Trophoblast cell (in vitro differentiated cells and primary cell): ENCODE results near the gene ITGA4.
"Not testable (repeated sequence)": the region's sequence is repeated elsewhere in the genome, so short reads cannot be mapped to it uniquely, and the experiment has no call there.

Source experiments
- DNase-seq, 2 donors: peaks; one replicate each; pipeline ENCODE4 v3.0.0-alpha.2; 2016
- H2AFZ ChIP-seq: 2 replicates; pipeline ENCODE4 v1.6.1; 2013; ENCODE audit warnings: low read length, moderate library complexity, mild to moderate bottlenecking; ENCODE audit not compliant: insufficient read depth, poor library complexity
- H2AK5ac ChIP-seq: 2 replicates; pipeline ENCODE4 v1.6.1; 2013; ENCODE audit warnings: mild to moderate bottlenecking, low read length
- H2BK120ac ChIP-seq: 2 replicates; pipeline ENCODE4 v1.6.1; 2013; ENCODE audit warnings: low read length, mild to moderate bottlenecking, moderate library complexity; ENCODE audit not compliant: insufficient read depth, poor library complexity
- H2BK12ac ChIP-seq: 2 replicates; pipeline ENCODE4 v1.6.1; 2013; ENCODE audit warnings: mild to moderate bottlenecking, low read length, moderate library complexity
- H2BK5ac ChIP-seq: 2 replicates; pipeline ENCODE4 v1.6.1; 2013; ENCODE audit warnings: low read length, low read depth, moderate library complexity, mild to moderate bottlenecking; ENCODE audit not compliant: poor library complexity
- H3K14ac ChIP-seq: 2 replicates; pipeline ENCODE4 v1.6.1; 2013; ENCODE audit warnings: mild to moderate bottlenecking, low read length
- H3K18ac ChIP-seq: 2 replicates; pipeline ENCODE4 v1.6.1; 2013; ENCODE audit warnings: mild to moderate bottlenecking, low read length
- H3K23ac ChIP-seq: 2 replicates; pipeline ENCODE4 v1.6.1; 2013; ENCODE audit warnings: low read length
- H3K27ac ChIP-seq: 2 replicates; pipeline ENCODE4 v1.5.1; 2013; ENCODE audit warnings: low read depth, mild to moderate bottlenecking, inconsistent platforms, low read length, moderate library complexity
- H3K27me3 ChIP-seq: 2 replicates; pipeline ENCODE4 v1.6.1; 2013; ENCODE audit warnings: inconsistent platforms, mild to moderate bottlenecking, low read length, moderate library complexity; ENCODE audit not compliant: insufficient read depth
- H3K36me3 ChIP-seq, 2 experiments: 1 replicate in 1 of 2; 2 replicates in 1 of 2; pipeline ENCODE4 v1.6.1; 2013; ENCODE audit warnings: low read length in 2 of 2, mild to moderate bottlenecking in 2 of 2, moderate library complexity in 1 of 2; ENCODE audit not compliant: insufficient read depth in 2 of 2, control insufficient read depth in 1 of 2
- H3K4ac ChIP-seq: 2 replicates; pipeline ENCODE4 v1.6.1; 2013; ENCODE audit warnings: low read depth, mild to moderate bottlenecking, low read length, moderate library complexity
- H3K4me1 ChIP-seq, 2 experiments: 1 replicate in 1 of 2; 2 replicates in 1 of 2; pipeline ENCODE4 v1.6.1; 2013; ENCODE audit warnings: low read length in 2 of 2, mild to moderate bottlenecking in 2 of 2, moderate library complexity in 1 of 2; ENCODE audit not compliant: insufficient read depth in 2 of 2, control insufficient read depth in 1 of 2
- H3K4me2 ChIP-seq: 2 replicates; pipeline ENCODE4 v1.6.1; 2013; ENCODE audit warnings: inconsistent platforms, mild to moderate bottlenecking, low read length, moderate library complexity
- H3K4me3 ChIP-seq: 2 replicates; pipeline ENCODE4 v1.5.1; 2013; ENCODE audit warnings: mild to moderate bottlenecking, low read depth, low read length, inconsistent platforms
- H3K79me1 ChIP-seq: one replicate; pipeline ENCODE4 v1.6.1; 2013; ENCODE audit warnings: low read length
- H3K79me2 ChIP-seq: 2 replicates; pipeline ENCODE4 v1.6.1; 2013; ENCODE audit warnings: low read length, mild to moderate bottlenecking; ENCODE audit not compliant: control insufficient read depth, insufficient read depth, poor library complexity
- H3K9ac ChIP-seq: 2 replicates; pipeline ENCODE4 v1.6.1; 2013; ENCODE audit warnings: mild to moderate bottlenecking, low read length
- H3K9me3 ChIP-seq: 2 replicates; pipeline ENCODE4 v1.6.1; 2013; ENCODE audit warnings: low read depth, mild to moderate bottlenecking, control low read depth, inconsistent platforms, low read length; ENCODE audit not compliant: insufficient read depth
- H4K12ac ChIP-seq: 2 replicates; pipeline ENCODE4 v1.6.1; 2013; ENCODE audit warnings: low read depth, mild to moderate bottlenecking, low read length, moderate library complexity
- H4K8ac ChIP-seq: 2 replicates; pipeline ENCODE4 v1.6.1; 2013; ENCODE audit warnings: low read depth, mild to moderate bottlenecking, low read length, moderate library complexity
- H4K91ac ChIP-seq: one replicate; pipeline ENCODE4 v1.6.1; 2013; ENCODE audit warnings: low read depth, mild to moderate bottlenecking, low read length, moderate library complexity
- WGBS: extraction: QIAGEN DNeasy Blood & Tissue Kit; methylation state at CpG from one replicate; pipeline ENCODE4 v1.1.7; 2013; ENCODE audit warnings: missing lambda C conversion rate; ENCODE audit not compliant: insufficient read length, insufficient coverage; ENCODE audit errors: extremely low coverage; 5-methylcytosine and 5-hydroxymethylcytosine counted together

ITGA4 gene

GRCh38 chr2:181440919-181441318 is 16.3 kb upstream of the ITGA4 start:
- Histone ChIP-seq H3K27ac (no peak overlapping the region), H3K9ac (no peak overlapping the region), H3K9me3 (no peaks in the 10 kb centered on the region), H4K8ac (no peak overlapping the region), H3K14ac (no peak overlapping the region), H2AK5ac (no peak overlapping the region), H3K4me1 (no peaks in the 10 kb centered on the region), H3K27me3 (no peaks in the 10 kb centered on the region), H3K18ac (no peak overlapping the region), H3K36me3 (no peaks in the 10 kb centered on the region), H2BK5ac (no peak overlapping the region), H2BK12ac (no peak overlapping the region), H2BK120ac (no peak overlapping the region), H4K12ac (no peak overlapping the region), H3K79me2 (no peaks in the 10 kb centered on the region), H3K4me3 (no peak overlapping the region), H3K23ac (no peak overlapping the region), H2AFZ (no peak overlapping the region), H4K91ac (no peak overlapping the region), H3K4me2 (no peak overlapping the region), H3K4ac (no peak overlapping the region), H3K79me1 (no peaks in the 10 kb centered on the region)
- WGBS, result no CpG with 5 or more reads among the region's 3 CpGs
- DNase-seq, result no peak

GRCh38 chr2:181441670-181442069 is 15.5 kb upstream of the ITGA4 start:
- Histone ChIP-seq H3K4ac (no peak overlapping the region), H2BK5ac (no peak overlapping the region), H3K23ac (no peak overlapping the region), H2BK12ac (no peak overlapping the region), H3K36me3 (no peaks in the 10 kb centered on the region), H3K4me1 (no peaks in the 10 kb centered on the region), H2BK120ac (no peak overlapping the region), H2AFZ (no peak overlapping the region), H3K27ac (no peak overlapping the region), H3K9ac (no peak overlapping the region), H4K91ac (no peak overlapping the region), H3K27me3 (no peaks in the 10 kb centered on the region), H3K79me2 (no peaks in the 10 kb centered on the region), H3K79me1 (no peaks in the 10 kb centered on the region), H4K12ac (no peak overlapping the region), H3K14ac (no peak overlapping the region), H3K4me3 (no peak overlapping the region), H3K9me3 (no peaks in the 10 kb centered on the region), H3K18ac (no peak overlapping the region), H2AK5ac (no peak overlapping the region), H3K4me2 (no peak overlapping the region), H4K8ac (no peak overlapping the region)
- WGBS, result no CpG with 5 or more reads among the region's 3 CpGs
- DNase-seq, result no peak

GRCh38 chr2:181444654-181445053 is 12.5 kb upstream of the ITGA4 start:
- no peak for DNase-seq
- H4K8ac ChIP-seq, result no peak overlapping the region
- no peak overlapping the region for H2AFZ ChIP-seq
- H2AK5ac ChIP-seq, result no peak overlapping the region
- no peaks in the 10 kb centered on the region for H3K4me1 ChIP-seq
- no peak overlapping the region for H3K14ac ChIP-seq
- H3K27ac ChIP-seq, result no peak overlapping the region
- no peak overlapping the region for H3K18ac ChIP-seq
- no peaks in the 10 kb centered on the region for H3K9me3 ChIP-seq
- H3K27me3 ChIP-seq, result no peaks in the 10 kb centered on the region
- no peak overlapping the region for H3K4ac ChIP-seq
- H2BK12ac ChIP-seq, result no peak overlapping the region
- H3K9ac ChIP-seq, result no peak overlapping the region
- no peak overlapping the region for H2BK120ac ChIP-seq
- H3K23ac ChIP-seq, result no peak overlapping the region
- no peak overlapping the region for H4K91ac ChIP-seq
- no peak overlapping the region for H3K4me3 ChIP-seq
- H3K36me3 ChIP-seq, result no peaks in the 10 kb centered on the region
- no peak overlapping the region for H2BK5ac ChIP-seq
- no peaks in the 10 kb centered on the region for H3K79me1 ChIP-seq
- H3K4me2 ChIP-seq, result no peak overlapping the region
- no peaks in the 10 kb centered on the region for H3K79me2 ChIP-seq
- no CpG with 5 or more reads among the region's 2 CpGs for WGBS
- H4K12ac ChIP-seq, result no peak overlapping the region

DNA sequence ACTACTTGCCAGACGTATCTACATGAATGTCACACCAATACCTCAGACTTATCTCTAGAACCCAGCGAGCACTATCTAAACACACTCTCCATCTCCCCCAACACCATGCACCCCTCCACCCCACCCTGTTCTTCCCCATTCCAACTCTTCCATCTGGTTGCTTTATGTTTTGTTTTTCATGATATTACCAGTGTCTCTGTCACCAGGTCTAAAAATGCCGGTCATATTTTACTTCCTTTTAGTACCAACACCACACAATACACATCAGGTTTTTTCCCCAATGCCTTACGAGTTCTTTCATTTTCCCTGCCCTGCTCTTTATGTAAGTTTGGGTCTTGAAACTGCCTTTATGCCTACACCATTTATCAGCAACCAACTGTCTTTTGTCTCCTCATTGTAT is 10.2 kb upstream of the ITGA4 start:
- Histone ChIP-seq H4K91ac (no peak overlapping the region), H2BK120ac (no peak overlapping the region), H3K27ac (no peak overlapping the region), H2BK5ac (no peak overlapping the region), H3K9me3 (no peaks in the 10 kb centered on the region), H3K4me2 (no peak overlapping the region), H2AK5ac (no peak overlapping the region), H3K4ac (no peak overlapping the region), H3K27me3 (no peaks in the 10 kb centered on the region), H2AFZ (no peak overlapping the region), H3K9ac (no peak overlapping the region), H4K8ac (no peak overlapping the region), H2BK12ac (no peak overlapping the region), H3K79me2 (no peaks in the 10 kb centered on the region), H3K23ac (no peak overlapping the region), H4K12ac (no peak overlapping the region), H3K14ac (no peak overlapping the region), H3K4me1 (no peaks in the 10 kb centered on the region), H3K4me3 (no peak overlapping the region), H3K79me1 (no peaks in the 10 kb centered on the region), H3K36me3 (no peaks in the 10 kb centered on the region), H3K18ac (no peak overlapping the region)
- no peak for DNase-seq
- no CpG with 5 or more reads among the region's 4 CpGs for WGBS

- not testable (repeated sequence) for H3K9ac ChIP-seq, H4K8ac ChIP-seq, H2AFZ ChIP-seq, H3K18ac ChIP-seq, H3K79me2 ChIP-seq, H3K27me3 ChIP-seq, DNase-seq, H3K4me1 ChIP-seq, H4K91ac ChIP-seq, H3K79me1 ChIP-seq, H3K9me3 ChIP-seq, H2BK120ac ChIP-seq, H3K4me3 ChIP-seq, H2BK12ac ChIP-seq, H3K4me2 ChIP-seq, H3K27ac ChIP-seq, H3K14ac ChIP-seq, H2BK5ac ChIP-seq, H4K12ac ChIP-seq, H3K36me3 ChIP-seq, H2AK5ac ChIP-seq, H3K4ac ChIP-seq, H3K23ac ChIP-seq
Measured at GRCh38 chr2:181449278-181449677, 7.9 kb upstream of the ITGA4 start.
